ENCODE measurements around the gene SLC47A2.

SLC47A2 gene

GRCh38 chr17:19753661-19754463 is 37.5 kb upstream of the SLC47A2 start:
- Histone ChIP-seq H3K4me3 (ENCODE audit: low read length) (no peak overlapping the region), H3K9ac (ENCODE audit: low read length) (no peak overlapping the region), H3K27me3 (ENCODE audit: control insufficient read depth, insufficient read depth, low read length) (no peaks in the 10 kb centered on the region), H3K27ac (ENCODE audit: low read depth, low read length) (no peak overlapping the region), H3K4me1 (ENCODE audit: control insufficient read depth, insufficient read depth, low read length) (no peaks in the 10 kb centered on the region), H3K36me3 (ENCODE audit: control insufficient read depth, insufficient read depth, low read length) (no peaks in the 10 kb centered on the region)

- Histone ChIP-seq H3K27ac (ENCODE audit: low read depth, low read length) (peak overlapping the region; percentile 36), H3K4me3 (ENCODE audit: low read length) (no peak overlapping the region), H3K27me3 (ENCODE audit: control insufficient read depth, insufficient read depth, low read length) (no peaks in the 10 kb centered on the region), H3K4me1 (ENCODE audit: control insufficient read depth, insufficient read depth, low read length) (no peaks in the 10 kb centered on the region), H3K36me3 (ENCODE audit: control insufficient read depth, insufficient read depth, low read length) (no peaks in the 10 kb centered on the region), H3K9ac (ENCODE audit: low read length) (no peak overlapping the region)
Measured at GRCh38 chr17:19753051-19753509, 36.7 kb upstream of the SLC47A2 start.

- H3K36me3 ChIP-seq (ENCODE audit: control insufficient read depth, insufficient read depth, low read length): no peaks in the 10 kb centered on the region
- peak overlapping the region; percentile 36 for H3K27ac ChIP-seq (ENCODE audit: low read depth, low read length)
- no peaks in the 10 kb centered on the region for H3K27me3 ChIP-seq (ENCODE audit: control insufficient read depth, insufficient read depth, low read length)
- H3K4me3 ChIP-seq (ENCODE audit: low read length): no peak overlapping the region
- no peaks in the 10 kb centered on the region for H3K4me1 ChIP-seq (ENCODE audit: control insufficient read depth, insufficient read depth, low read length)
- H3K9ac ChIP-seq (ENCODE audit: low read length): no peak overlapping the region
Measured at GRCh38 chr17:19752216-19753050, 36.0 kb upstream of the SLC47A2 start.

- H3K4me3 ChIP-seq (ENCODE audit: low read length): no peak overlapping the region
- no peaks in the 10 kb centered on the region for H3K36me3 ChIP-seq (ENCODE audit: control insufficient read depth, insufficient read depth, low read length)
- no peaks in the 10 kb centered on the region for H3K4me1 ChIP-seq (ENCODE audit: control insufficient read depth, insufficient read depth, low read length)
- no peaks in the 10 kb centered on the region for H3K27me3 ChIP-seq (ENCODE audit: control insufficient read depth, insufficient read depth, low read length)
- no peak overlapping the region for H3K9ac ChIP-seq (ENCODE audit: low read length)
- H3K27ac ChIP-seq (ENCODE audit: low read depth, low read length): no peak overlapping the region
Measured at GRCh38 chr17:19750835-19751234, 34.5 kb upstream of the SLC47A2 start.

GRCh38 chr17:19750020-19750572 is 33.7 kb upstream of the SLC47A2 start:
- Histone ChIP-seq H3K4me3 (ENCODE audit: low read length) (no peak overlapping the region), H3K4me1 (ENCODE audit: control insufficient read depth, insufficient read depth, low read length) (no peaks in the 10 kb centered on the region), H3K9ac (ENCODE audit: low read length) (no peak overlapping the region), H3K27me3 (ENCODE audit: control insufficient read depth, insufficient read depth, low read length) (no peaks in the 10 kb centered on the region), H3K36me3 (ENCODE audit: control insufficient read depth, insufficient read depth, low read length) (no peaks in the 10 kb centered on the region), H3K27ac (ENCODE audit: low read depth, low read length) (no peak overlapping the region)

GRCh38 chr17:19748807-19749193 is 32.4 kb upstream of the SLC47A2 start:
- Histone ChIP-seq H3K9ac (ENCODE audit: low read length) (no peak overlapping the region), H3K27me3 (ENCODE audit: control insufficient read depth, insufficient read depth, low read length) (no peaks in the 10 kb centered on the region), H3K27ac (ENCODE audit: low read depth, low read length) (no peak overlapping the region), H3K4me1 (ENCODE audit: control insufficient read depth, insufficient read depth, low read length) (no peaks in the 10 kb centered on the region), H3K36me3 (ENCODE audit: control insufficient read depth, insufficient read depth, low read length) (no peaks in the 10 kb centered on the region), H3K4me3 (ENCODE audit: low read length) (no peak overlapping the region)

- no peaks in the 10 kb centered on the region for H3K27me3 ChIP-seq (ENCODE audit: control insufficient read depth, insufficient read depth, low read length)
- no peak within 1 kb of the TSS for H3K27ac ChIP-seq (ENCODE audit: low read depth, low read length)
- H3K36me3 ChIP-seq (ENCODE audit: control insufficient read depth, insufficient read depth, low read length): no peaks in the 10 kb centered on the region
Measured at GRCh38 chr17:19747829-19748806, 31.7 kb upstream of the SLC47A2 start, which contains the start of gene ALDH3A1. ALDH3A1 (minus strand) TSS chr17:19748298; CDS start chr17:19745129, 3,169 bp downstream.

GRCh38 chr17:19747159-19747719 is 30.9 kb upstream of the SLC47A2 start:
- Histone ChIP-seq H3K27ac (ENCODE audit: low read depth, low read length) (no peak overlapping the region), H3K4me1 (ENCODE audit: control insufficient read depth, insufficient read depth, low read length) (no peaks in the 10 kb centered on the region), H3K4me3 (ENCODE audit: low read length) (no peak overlapping the region)

More at GRCh38 chr17:19747829-19748806, 31.7 kb upstream of the SLC47A2 start, which contains the start of gene ALDH3A1:
- Histone ChIP-seq H3K4me3 (ENCODE audit: low read length) (no peak within 1 kb of the TSS), H3K4me1 (ENCODE audit: control insufficient read depth, insufficient read depth, low read length) (no peaks in the 10 kb centered on the region), H3K9ac (ENCODE audit: low read length) (no peak within 1 kb of the TSS)

GRCh38 chr17:19746517-19746916 is 30.1 kb upstream of the SLC47A2 start:
- no peak overlapping the region for H3K27ac ChIP-seq (ENCODE audit: low read depth, low read length)
- no peak overlapping the region for H3K4me3 ChIP-seq (ENCODE audit: low read length)
- no peak overlapping the region for H3K9ac ChIP-seq (ENCODE audit: low read length)
- no peaks in the 10 kb centered on the region for H3K4me1 ChIP-seq (ENCODE audit: control insufficient read depth, insufficient read depth, low read length)
- no peaks in the 10 kb centered on the region for H3K27me3 ChIP-seq (ENCODE audit: control insufficient read depth, insufficient read depth, low read length)
- no peaks in the 10 kb centered on the region for H3K36me3 ChIP-seq (ENCODE audit: control insufficient read depth, insufficient read depth, low read length)

More at GRCh38 chr17:19747159-19747719, 30.9 kb upstream of the SLC47A2 start:
- Histone ChIP-seq H3K27me3 (ENCODE audit: control insufficient read depth, insufficient read depth, low read length) (no peaks in the 10 kb centered on the region), H3K9ac (ENCODE audit: low read length) (no peak overlapping the region), H3K36me3 (ENCODE audit: control insufficient read depth, insufficient read depth, low read length) (no peaks in the 10 kb centered on the region)

- no peaks in the 10 kb centered on the region for H3K36me3 ChIP-seq (ENCODE audit: control insufficient read depth, insufficient read depth, low read length)
- H3K4me3 ChIP-seq (ENCODE audit: low read length): peak overlapping the region; percentile 64
- no peak overlapping the region for H3K27ac ChIP-seq (ENCODE audit: low read depth, low read length)
- H3K4me1 ChIP-seq (ENCODE audit: control insufficient read depth, insufficient read depth, low read length): no peaks in the 10 kb centered on the region
- H3K9ac ChIP-seq (ENCODE audit: low read length): no peak overlapping the region
- H3K27me3 ChIP-seq (ENCODE audit: control insufficient read depth, insufficient read depth, low read length): no peaks in the 10 kb centered on the region
Measured at GRCh38 chr17:19744922-19745757, 28.8 kb upstream of the SLC47A2 start.

- H3K4me1 ChIP-seq (ENCODE audit: control insufficient read depth, insufficient read depth, low read length): no peaks in the 10 kb centered on the region
- peak overlapping the region; percentile 64 for H3K4me3 ChIP-seq (ENCODE audit: low read length)
- no peak overlapping the region for H3K9ac ChIP-seq (ENCODE audit: low read length)
- no peaks in the 10 kb centered on the region for H3K27me3 ChIP-seq (ENCODE audit: control insufficient read depth, insufficient read depth, low read length)
- no peaks in the 10 kb centered on the region for H3K36me3 ChIP-seq (ENCODE audit: control insufficient read depth, insufficient read depth, low read length)
- no peak overlapping the region for H3K27ac ChIP-seq (ENCODE audit: low read depth, low read length)
Measured at GRCh38 chr17:19744492-19744891, 28.1 kb upstream of the SLC47A2 start.
